Activated CD8-positive, alpha-beta T cell treated with anti-CD3 and anti-CD28 coated beads for 36 hours (primary cell): ENCODE measurements around the gene CFAP58. TPM values are rescaled to one million over a fixed set of nuclear protein-coding genes. Genes with fewer than 3 reads are reported as not detected.

ENCODE experiments used
- ATAC-seq: fragments of 200-7000 bp; cut with Tn5 transposase; one replicate; pipeline ENCODE4 v1.10.0; 2021; ENCODE audit warnings: mild to moderate bottlenecking, moderate library complexity
- CTCF ChIA-PET: fragments of 350-600 bp; sonication (Branson Sonifier 250); formaldehyde crosslinking; loops from one replicate; lab custom pipeline; 2021; ENCODE audit warnings: antibody characterized with exemption; lab: Charles Lee
- POLR2A ChIA-PET: fragments of 350-600 bp; sonication (Branson Sonifier 250); formaldehyde crosslinking; loops from one replicate; lab custom pipeline; 2021; ENCODE audit warnings: antibody characterized with exemption; lab: Charles Lee
- DNase-seq: peaks from one replicate; pipeline ENCODE4 v3.0.0-alpha.2; 2020
- H3K27ac Mint-ChIP-seq: one replicate; pipeline ENCODE4 v1.8.0; 2021; ENCODE audit warnings: mild to moderate bottlenecking, mixed read lengths
- H3K27me3 Mint-ChIP-seq: one replicate; pipeline ENCODE4 v1.8.0; 2021; ENCODE audit warnings: mixed read lengths
- H3K36me3 Mint-ChIP-seq: one replicate; pipeline ENCODE4 v1.8.0; 2021; ENCODE audit warnings: low read depth, mixed read lengths
- H3K4me1 Mint-ChIP-seq: one replicate; pipeline ENCODE4 v1.8.0; 2021; ENCODE audit warnings: low read depth, mixed read lengths
- H3K4me3 Mint-ChIP-seq: one replicate; pipeline ENCODE4 v1.8.0; 2021; ENCODE audit warnings: mild to moderate bottlenecking, moderate library complexity, mixed read lengths
- H3K9me3 Mint-ChIP-seq: one replicate; pipeline ENCODE4 v1.8.0; 2021; ENCODE audit warnings: mixed read lengths
- intact Hi-C: fragments of 100-400 bp; cut with micrococcal nuclease; formaldehyde crosslinking; loops from one replicate; pipeline ENCODE4 v1.10.0; 2022
- total RNA-seq, 2 experiments: library from RNA; stranded (reverse); gene quantifications; one replicate each; pipeline ENCODE4 v1.2.3, GENCODE V29; 2021
- TF ChIP-seq, protein P1 (sequence below): fragments of 200-600 bp; IDR thresholded peaks from one replicate; pipeline ENCODE4 v1.8.0; 2022; ENCODE audit warnings: antibody characterized with exemption, mild to moderate bottlenecking

The CFAP58 gene
- total RNA-seq, 2 experiments from 2014 or later: 0.27 to 0.38 TPM

DNA sequence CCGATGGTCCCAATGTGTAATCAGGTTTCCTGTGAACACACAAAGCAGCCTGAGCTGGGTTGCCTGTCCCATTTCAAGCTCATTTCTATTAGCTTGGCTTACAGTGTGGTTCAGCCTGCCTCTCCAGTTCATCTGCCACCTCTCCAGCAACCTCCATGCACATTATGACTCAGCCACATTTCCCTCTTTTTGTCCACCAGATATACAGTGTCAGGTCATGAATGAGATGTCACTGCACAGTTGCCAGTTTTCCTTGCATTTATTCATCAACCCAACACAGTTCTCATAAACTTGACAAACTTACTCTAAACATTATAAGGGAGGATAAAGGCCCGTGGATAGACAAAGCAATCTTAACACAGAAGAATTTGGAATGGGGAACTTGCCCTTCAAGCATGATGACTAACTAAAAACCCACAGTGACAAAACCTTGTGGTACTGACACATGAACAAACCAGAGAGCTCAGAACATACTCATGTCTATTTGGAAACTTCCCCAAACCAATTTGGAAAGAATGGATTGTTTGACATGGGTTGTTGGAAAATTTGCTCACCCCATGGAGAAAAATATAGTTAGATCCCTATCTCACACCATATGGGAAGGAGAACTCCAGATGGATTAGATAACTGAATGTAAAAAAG is 2.5 kb upstream of the CFAP58 start:
- ChIA-PET POLR2A (interaction anchor here (0.7 to 3.8 kb wide), 13 partner anchors 10 to 83 kb away, joined by 3 to 14 read pairs (median 5); partner anchors contain the start of genes GSTO2 and ITPRIP), CTCF (interaction anchor here (0.6 to 10.5 kb wide), 22 partner anchors 10 to 271 kb away, joined by 3 to 234 read pairs (median 12); partner anchors contain the start of genes CFAP43, GSTO2 and ITPRIP)
- H3K27me3 Mint-ChIP-seq: peaks cover 2% of the 10 kb centered on the region

DNA sequence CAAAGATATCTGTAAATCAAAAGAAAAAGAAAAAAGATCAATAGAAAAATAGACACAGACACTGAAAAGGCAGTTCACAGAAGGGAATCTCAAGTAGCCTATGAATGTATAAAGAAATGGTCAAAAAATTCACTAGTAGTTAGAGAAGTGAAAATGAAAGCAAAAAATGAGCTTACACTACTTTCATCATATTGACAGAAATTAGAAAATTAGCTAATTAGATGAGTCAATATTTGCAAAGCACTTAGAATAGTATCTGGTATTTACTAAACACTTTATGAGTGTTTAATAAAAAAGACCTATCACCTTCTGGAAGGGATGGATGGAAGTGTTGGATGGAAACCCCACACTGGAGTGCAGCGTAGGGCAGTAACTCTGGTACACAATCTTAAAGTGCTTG is 1.7 kb upstream of the CFAP58 start:
- peak overlapping the region; percentile 59 for H3K27ac Mint-ChIP-seq
- H3K9me3 Mint-ChIP-seq: no peaks in the 10 kb centered on the region
- DNase-seq: no peak
- H3K4me3 Mint-ChIP-seq: peak overlapping the region; percentile 16
- no peaks in the 10 kb centered on the region for H3K36me3 Mint-ChIP-seq
- peak; percentile 10 for ATAC-seq
- TF ChIP-seq, protein P1, sequence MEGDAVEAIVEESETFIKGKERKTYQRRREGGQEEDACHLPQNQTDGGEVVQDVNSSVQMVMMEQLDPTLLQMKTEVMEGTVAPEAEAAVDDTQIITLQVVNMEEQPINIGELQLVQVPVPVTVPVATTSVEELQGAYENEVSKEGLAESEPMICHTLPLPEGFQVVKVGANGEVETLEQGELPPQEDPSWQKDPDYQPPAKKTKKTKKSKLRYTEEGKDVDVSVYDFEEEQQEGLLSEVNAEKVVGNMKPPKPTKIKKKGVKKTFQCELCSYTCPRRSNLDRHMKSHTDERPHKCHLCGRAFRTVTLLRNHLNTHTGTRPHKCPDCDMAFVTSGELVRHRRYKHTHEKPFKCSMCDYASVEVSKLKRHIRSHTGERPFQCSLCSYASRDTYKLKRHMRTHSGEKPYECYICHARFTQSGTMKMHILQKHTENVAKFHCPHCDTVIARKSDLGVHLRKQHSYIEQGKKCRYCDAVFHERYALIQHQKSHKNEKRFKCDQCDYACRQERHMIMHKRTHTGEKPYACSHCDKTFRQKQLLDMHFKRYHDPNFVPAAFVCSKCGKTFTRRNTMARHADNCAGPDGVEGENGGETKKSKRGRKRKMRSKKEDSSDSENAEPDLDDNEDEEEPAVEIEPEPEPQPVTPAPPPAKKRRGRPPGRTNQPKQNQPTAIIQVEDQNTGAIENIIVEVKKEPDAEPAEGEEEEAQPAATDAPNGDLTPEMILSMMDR: no peak
- ChIA-PET CTCF (interaction anchor here (0.6 to 10.5 kb wide), 20 partner anchors 9 to 271 kb away, joined by 3 to 234 read pairs (median 15); partner anchors contain the start of genes CFAP43, GSTO2 and ITPRIP), POLR2A (interaction anchor here (0.7 to 3.8 kb wide), 8 partner anchors 11 to 84 kb away, joined by 3 to 14 read pairs (median 5); partner anchors contain the start of genes GSTO2 and ITPRIP)
- intact Hi-C loops: loop anchor here (1.0 kb wide), 1 partner anchor 61 kb away; no protein-coding TSS in a partner anchor
- H3K4me1 Mint-ChIP-seq: peaks cover 11% of the 10 kb centered on the region
- peaks cover 2% of the 10 kb centered on the region for H3K27me3 Mint-ChIP-seq

More for the DNA sequence above, 2.5 kb upstream of the CFAP58 start:
- TF ChIP-seq, protein P1: no peak
- Mint-ChIP-seq H3K36me3 (no peaks in the 10 kb centered on the region), H3K9me3 (no peaks in the 10 kb centered on the region), H3K4me1 (peaks cover 14% of the 10 kb centered on the region), H3K4me3 (peak overlapping the region; percentile 34), H3K27ac (no peak overlapping the region)
- peak; percentile 27 for DNase-seq
- peak; percentile 40 for ATAC-seq
- intact Hi-C loops: no loop called here

DNA sequence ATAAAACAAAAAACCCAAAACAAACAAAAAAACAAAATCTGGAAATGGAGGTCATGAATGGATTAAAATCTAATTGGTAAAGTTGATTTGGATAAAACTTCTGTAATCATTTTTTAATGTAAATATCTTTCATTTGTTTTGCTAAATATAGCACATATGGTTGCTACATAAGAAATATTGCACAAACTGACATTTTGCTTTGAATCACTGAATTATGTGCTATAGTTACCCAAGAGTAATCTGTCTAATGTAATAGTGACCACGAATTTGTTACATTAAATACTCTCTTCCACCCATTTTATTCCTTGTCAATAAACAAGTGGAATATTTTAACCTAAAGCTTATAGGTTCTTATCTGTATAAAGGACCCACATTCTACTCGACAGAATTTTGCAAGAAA is 6.2 kb downstream of the CFAP58 start:
- Mint-ChIP-seq H3K27me3 (peaks cover 4% of the 10 kb centered on the region), H3K4me3 (no peak overlapping the region), H3K27ac (no peak overlapping the region), H3K9me3 (no peaks in the 10 kb centered on the region), H3K4me1 (peaks cover 4% of the 10 kb centered on the region), H3K36me3 (no peaks in the 10 kb centered on the region)
- CTCF ChIA-PET: interaction anchor here (1.1 to 1.6 kb wide), 2 partner anchors 8 to 65 kb away, joined by 3 to 6 read pairs; no protein-coding TSS in a partner anchor
- intact Hi-C loops: no loop called here
- TF ChIP-seq, protein P1: no peak
- DNase-seq: no peak
- POLR2A ChIA-PET: no interaction called here
- ATAC-seq: no peak

DNA sequence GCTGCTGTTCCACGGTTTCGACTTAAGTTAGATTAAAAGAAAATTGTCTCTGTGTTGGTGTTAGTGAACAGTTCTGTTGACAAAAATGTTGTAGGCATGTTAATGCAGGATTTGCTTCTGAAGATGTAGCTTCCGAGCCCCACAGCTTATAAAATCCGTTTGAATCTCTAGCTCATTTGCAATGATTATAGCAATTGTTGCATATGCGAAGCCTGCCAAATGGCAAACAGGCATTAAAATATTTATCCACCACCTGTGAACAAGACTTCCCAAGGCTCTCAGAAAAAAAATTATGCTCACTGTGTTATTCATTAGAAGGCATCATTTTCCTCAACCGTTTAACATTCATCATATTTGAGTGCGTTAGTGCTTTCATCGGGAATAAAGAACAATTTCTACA is 14.3 kb downstream of the CFAP58 start:
- Mint-ChIP-seq H3K27me3 (peaks cover 10% of the 10 kb centered on the region), H3K4me3 (no peak overlapping the region), H3K27ac (no peak overlapping the region), H3K4me1 (no peaks in the 10 kb centered on the region), H3K9me3 (no peaks in the 10 kb centered on the region), H3K36me3 (no peaks in the 10 kb centered on the region)
- no peak for ATAC-seq
- POLR2A ChIA-PET: interaction anchor here (1.0 kb wide), 1 partner anchor 76 kb away, joined by 3 read pairs; no protein-coding TSS in a partner anchor
- CTCF ChIA-PET: interaction anchor here (0.9 to 2.8 kb wide), 6 partner anchors 17 to 93 kb away, joined by 3 to 11 read pairs (median 4); no protein-coding TSS in a partner anchor
- TF ChIP-seq, protein P1: no peak
- intact Hi-C loops: no loop called here
- DNase-seq: no peak

DNA sequence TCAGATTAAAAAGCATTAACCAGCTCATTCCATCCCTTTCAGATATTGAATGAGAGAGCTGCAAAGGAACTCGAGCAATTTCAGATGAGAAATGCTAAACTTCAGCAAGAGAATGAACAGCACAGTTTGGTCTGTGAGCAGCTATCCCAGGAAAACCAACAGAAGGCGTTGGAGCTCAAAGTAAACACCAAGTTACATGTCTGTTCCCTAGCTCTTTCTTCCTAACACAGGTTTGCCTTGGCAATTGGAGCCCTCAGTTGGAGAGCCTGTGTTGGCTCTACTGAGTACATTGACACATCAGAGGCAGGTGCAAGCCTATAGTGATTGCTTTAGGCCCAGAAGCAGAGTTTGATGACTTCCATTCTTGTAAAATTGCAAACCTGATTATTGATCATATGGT is 14.7 kb downstream of the CFAP58 start:
- H3K27me3 Mint-ChIP-seq: peaks cover 10% of the 10 kb centered on the region
- DNase-seq: no peak
- ChIA-PET CTCF (interaction anchor here (0.9 to 2.8 kb wide), 6 partner anchors 18 to 94 kb away, joined by 3 to 11 read pairs (median 4); no protein-coding TSS in a partner anchor), POLR2A (no interaction called here)
- no peak for ATAC-seq
- H3K4me3 Mint-ChIP-seq: no peak overlapping the region
- H3K4me1 Mint-ChIP-seq: no peaks in the 10 kb centered on the region
- H3K36me3 Mint-ChIP-seq: no peaks in the 10 kb centered on the region
- TF ChIP-seq, protein P1: no peak
- intact Hi-C loops: no loop called here
- no peaks in the 10 kb centered on the region for H3K9me3 Mint-ChIP-seq
- H3K27ac Mint-ChIP-seq: no peak overlapping the region
